ENCODE data around the gene TMC5. TPM values are rescaled to one million over a fixed set of nuclear protein-coding genes. Genes with fewer than 3 reads are reported as not detected.
"Not testable (repeated sequence)": the region's sequence is repeated elsewhere in the genome, so short reads cannot be mapped to it uniquely, and the experiment has no call there.

TMC5 gene
- total RNA-seq, 1 experiment from 2014 or later = not detected

DNA sequence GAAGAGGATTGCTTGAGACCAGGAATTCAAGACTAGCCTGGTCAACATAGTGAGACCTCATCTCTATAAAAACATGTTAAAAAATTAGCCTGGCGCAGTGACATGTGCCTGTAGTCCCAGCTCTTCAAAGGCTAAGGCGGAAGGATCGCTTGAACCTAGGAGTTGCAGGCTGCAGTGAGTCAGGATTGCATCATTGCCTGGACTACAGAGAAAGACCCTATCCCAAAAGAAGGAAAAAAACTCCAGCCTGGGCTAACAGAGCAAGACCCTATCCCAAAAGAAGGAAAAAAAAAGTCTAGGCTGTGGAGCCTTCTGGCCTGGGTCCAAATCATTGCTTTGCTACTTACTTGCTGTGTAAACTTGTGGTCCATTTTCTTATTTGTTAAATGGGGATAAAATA lies 111.0 kb downstream of the TMC5 start:
- H3K27ac ChIP-seq (ENCODE audit: low read length) = no peak overlapping the region
- no peaks in the 10 kb centered on the region for H3K9me2 ChIP-seq (replicated peaks; ENCODE audit: insufficient read depth, low read length)
- peaks cover 24% of the 10 kb centered on the region for H3K4me1 ChIP-seq (ENCODE audit: low read length)
- no peaks in the 10 kb centered on the region for H3K9me3 ChIP-seq (ENCODE audit: low read length)
- H3K4me2 ChIP-seq (ENCODE audit: low read depth, low read length, poor library complexity, severe bottlenecking) = no peak overlapping the region
- no peak overlapping the region for H3K9ac ChIP-seq (ENCODE audit: low read length)
- no peak overlapping the region for H2AFZ ChIP-seq (ENCODE audit: low read length)
- peaks cover 74% of the 10 kb centered on the region for H3K79me2 ChIP-seq (ENCODE audit: low read length)
- no peak for DNase-seq
- no peaks in the 10 kb centered on the region for H3K27me3 ChIP-seq (ENCODE audit: low read length)
- H4K20me1 ChIP-seq (ENCODE audit: insufficient read depth, low read depth, low read length) = no peaks in the 10 kb centered on the region
- no peak overlapping the region for H3K4me3 ChIP-seq (ENCODE audit: low read length)
- H3K36me3 ChIP-seq (ENCODE audit: insufficient read depth, low read length) = peaks cover 39% of the 10 kb centered on the region; the same call in 1 of the 2 replicates

GRCh38 chr16:19532601-19533000 lies 114.9 kb downstream of the TMC5 start:
- Histone ChIP-seq H3K4me3 (ENCODE audit: low read length) (no peak overlapping the region), H3K9me3 (ENCODE audit: low read length) (no peaks in the 10 kb centered on the region), H3K4me2 (ENCODE audit: low read depth, low read length, poor library complexity, severe bottlenecking) (no peak overlapping the region), H3K27me3 (ENCODE audit: low read length) (no peaks in the 10 kb centered on the region), H3K9ac (ENCODE audit: low read length) (no peak overlapping the region), H3K36me3 (ENCODE audit: insufficient read depth, low read length) (peaks cover 60% of the 10 kb centered on the region; the same call in 1 of the 2 replicates), H3K27ac (ENCODE audit: low read length) (no peak overlapping the region), H4K20me1 (ENCODE audit: insufficient read depth, low read depth, low read length) (no peaks in the 10 kb centered on the region), H3K79me2 (ENCODE audit: low read length) (peaks cover 50% of the 10 kb centered on the region), H3K4me1 (ENCODE audit: low read length) (no peaks in the 10 kb centered on the region), H3K9me2 (replicated peaks; ENCODE audit: insufficient read depth, low read length) (no peaks in the 10 kb centered on the region), H2AFZ (ENCODE audit: low read length) (no peak overlapping the region)
- DNase-seq = no peak

DNA sequence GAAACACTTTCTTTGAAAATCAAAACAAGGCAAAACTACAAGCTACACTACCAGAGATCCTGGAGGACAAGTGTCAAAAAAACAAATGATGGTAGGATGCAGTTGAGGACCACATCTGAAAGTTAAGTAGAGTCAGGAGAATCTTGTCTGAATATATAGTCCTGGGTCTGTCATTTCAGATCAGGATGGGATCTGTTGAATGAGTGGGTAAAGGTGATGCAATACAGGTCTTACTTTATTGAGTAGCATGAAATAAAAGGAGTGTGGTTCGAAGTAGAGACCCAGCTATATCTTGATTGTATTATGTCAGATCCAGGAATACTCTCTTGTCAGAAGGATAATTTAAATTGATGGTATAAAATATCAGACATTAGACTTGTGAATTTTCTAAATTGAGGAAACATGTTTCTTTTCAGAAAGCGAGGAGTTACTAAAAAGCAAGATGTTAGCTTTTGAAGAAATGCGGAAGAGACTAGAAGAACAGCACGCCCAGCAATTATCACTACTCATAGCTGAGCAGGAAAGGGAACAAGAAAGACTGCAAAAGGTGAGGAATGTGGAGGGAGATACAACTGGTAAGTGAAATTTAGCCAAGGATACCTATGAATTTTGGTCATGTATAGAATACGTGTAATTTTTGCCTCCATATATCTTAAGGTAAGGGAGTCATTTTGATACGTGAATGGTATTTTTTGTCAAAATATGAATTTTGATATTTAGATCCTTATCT lies 122.7 kb downstream of the TMC5 start:
- no peaks in the 10 kb centered on the region for H3K9me2 ChIP-seq (replicated peaks; ENCODE audit: insufficient read depth, low read length)
- H3K36me3 ChIP-seq (ENCODE audit: insufficient read depth, low read length) = peaks cover 47% of the 10 kb centered on the region; the same call in 1 of the 2 replicates
- H3K4me1 ChIP-seq (ENCODE audit: low read length) = no peaks in the 10 kb centered on the region
- H4K20me1 ChIP-seq (ENCODE audit: insufficient read depth, low read depth, low read length) = no peaks in the 10 kb centered on the region
- no peaks in the 10 kb centered on the region for H3K9me3 ChIP-seq (ENCODE audit: low read length)
- no peak overlapping the region for H2AFZ ChIP-seq (ENCODE audit: low read length)
- no peak overlapping the region for H3K27ac ChIP-seq (ENCODE audit: low read length)
- no peak overlapping the region for H3K4me2 ChIP-seq (ENCODE audit: low read depth, low read length, poor library complexity, severe bottlenecking)
- DNase-seq = no peak
- no peak overlapping the region for H3K4me3 ChIP-seq (ENCODE audit: low read length)
- no peak overlapping the region for H3K9ac ChIP-seq (ENCODE audit: low read length)
- no peaks in the 10 kb centered on the region for H3K27me3 ChIP-seq (ENCODE audit: low read length)
- peaks cover 5% of the 10 kb centered on the region; the same call in 1 of the 2 replicates for H3K79me2 ChIP-seq (ENCODE audit: low read length)

DNA sequence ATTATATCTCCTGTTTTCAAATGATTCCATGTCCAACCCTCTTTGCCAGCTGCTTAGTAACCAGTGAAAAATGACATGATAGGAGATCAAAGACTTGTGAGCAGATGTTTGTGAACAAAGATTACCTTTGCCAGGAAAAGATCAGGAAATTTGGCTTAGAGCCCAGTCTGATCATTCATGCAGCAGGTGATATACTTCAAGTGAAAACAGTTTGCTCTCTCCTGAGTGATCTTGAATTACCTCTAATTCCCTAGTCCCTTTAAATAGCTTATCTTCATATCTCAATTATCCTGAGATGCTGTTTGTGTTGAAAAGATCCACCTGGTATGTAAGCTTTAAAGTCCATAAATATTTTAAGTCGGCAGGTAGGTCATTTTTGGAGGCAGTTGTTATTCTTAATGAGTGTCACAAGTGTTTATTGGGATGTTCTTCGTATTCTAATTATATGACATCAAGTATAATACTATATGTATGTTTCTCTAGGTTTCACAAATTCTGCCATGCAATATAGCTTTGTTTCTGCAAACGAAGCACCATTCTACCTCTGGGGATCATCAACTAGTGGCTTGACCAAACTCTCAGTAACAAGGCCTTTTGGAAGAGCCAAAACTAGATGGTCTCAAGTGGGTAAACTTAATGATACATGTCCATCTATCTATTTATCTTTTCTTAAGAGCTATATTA lies 124.6 kb downstream of the TMC5 start:
- no peak overlapping the region for H2AFZ ChIP-seq (ENCODE audit: low read length)
- H3K27me3 ChIP-seq (ENCODE audit: low read length) = no peaks in the 10 kb centered on the region
- H3K9me3 ChIP-seq (ENCODE audit: low read length) = no peaks in the 10 kb centered on the region
- H3K4me1 ChIP-seq (ENCODE audit: low read length) = no peaks in the 10 kb centered on the region
- DNase-seq = no peak
- H3K27ac ChIP-seq (ENCODE audit: low read length) = no peak overlapping the region
- H3K9me2 ChIP-seq (replicated peaks; ENCODE audit: insufficient read depth, low read length) = no peaks in the 10 kb centered on the region
- H3K4me3 ChIP-seq (ENCODE audit: low read length) = no peak overlapping the region
- no peak overlapping the region for H3K4me2 ChIP-seq (ENCODE audit: low read depth, low read length, poor library complexity, severe bottlenecking)
- H3K36me3 ChIP-seq (ENCODE audit: insufficient read depth, low read length) = peaks cover 44% of the 10 kb centered on the region; the same call in 1 of the 2 replicates
- no peaks in the 10 kb centered on the region for H4K20me1 ChIP-seq (ENCODE audit: insufficient read depth, low read depth, low read length)
- H3K79me2 ChIP-seq (ENCODE audit: low read length) = no peaks in the 10 kb centered on the region
- H3K9ac ChIP-seq (ENCODE audit: low read length) = no peak overlapping the region

GRCh38 chr16:19543278-19543996 lies 125.8 kb downstream of the TMC5 start:
- not testable (repeated sequence) for H3K9ac ChIP-seq (ENCODE audit: low read length); H2AFZ ChIP-seq (ENCODE audit: low read length); H3K9me3 ChIP-seq (ENCODE audit: low read length); H3K4me3 ChIP-seq (ENCODE audit: low read length); H3K4me2 ChIP-seq (ENCODE audit: low read depth, low read length, poor library complexity, severe bottlenecking); H4K20me1 ChIP-seq (ENCODE audit: insufficient read depth, low read depth, low read length); H3K27me3 ChIP-seq (ENCODE audit: low read length); H3K4me1 ChIP-seq (ENCODE audit: low read length); DNase-seq; H3K79me2 ChIP-seq (ENCODE audit: low read length); H3K27ac ChIP-seq (ENCODE audit: low read length); H3K9me2 ChIP-seq (replicated peaks; ENCODE audit: insufficient read depth, low read length)
- peaks cover 52% of the 10 kb centered on the region; the same call in 1 of the 2 replicates for H3K36me3 ChIP-seq (ENCODE audit: insufficient read depth, low read length)

DNA sequence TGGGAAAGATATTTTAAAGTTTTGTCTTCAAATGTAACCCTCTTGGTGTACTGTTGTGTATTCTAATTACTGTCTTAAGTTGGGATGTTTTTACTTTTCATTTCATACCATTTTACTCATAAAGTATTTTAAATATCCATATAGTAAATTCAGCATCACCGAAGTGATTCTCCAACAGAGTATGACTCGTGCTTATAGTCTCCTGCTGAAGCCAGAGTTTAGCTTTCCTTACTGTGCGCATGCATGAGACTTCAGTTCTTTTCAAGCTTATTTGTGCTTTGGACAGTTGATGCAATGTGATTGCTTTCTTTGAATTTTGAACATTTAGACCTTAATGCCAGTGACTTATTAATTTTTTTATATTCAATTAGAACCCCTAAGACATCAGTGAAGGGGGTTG lies 130.5 kb downstream of the TMC5 start:
- Histone ChIP-seq H4K20me1 (ENCODE audit: insufficient read depth, low read depth, low read length) (no peaks in the 10 kb centered on the region), H3K9me3 (ENCODE audit: low read length) (no peaks in the 10 kb centered on the region), H3K27me3 (ENCODE audit: low read length) (no peaks in the 10 kb centered on the region), H3K79me2 (ENCODE audit: low read length) (no peaks in the 10 kb centered on the region), H3K9me2 (replicated peaks; ENCODE audit: insufficient read depth, low read length) (no peaks in the 10 kb centered on the region), H3K4me1 (ENCODE audit: low read length) (no peaks in the 10 kb centered on the region), H3K9ac (ENCODE audit: low read length) (no peak overlapping the region), H3K4me2 (ENCODE audit: low read depth, low read length, poor library complexity, severe bottlenecking) (no peak overlapping the region), H3K4me3 (ENCODE audit: low read length) (no peak overlapping the region), H3K36me3 (ENCODE audit: insufficient read depth, low read length) (peaks cover 46% of the 10 kb centered on the region; the same call in 1 of the 2 replicates), H2AFZ (ENCODE audit: low read length) (no peak overlapping the region), H3K27ac (ENCODE audit: low read length) (no peak overlapping the region)
- DNase-seq = no peak

Other genes starting within 250 kb of the TMC5 start
- gene SYT17, start 249.6 kb upstream of the TMC5 start, total RNA-seq (2014; rRNA removed; shearing (Covaris generic); ENCODE audit: low replicate concordance) = not detected in 2 replicates
- not detected in 2 replicates for gene CLEC19A, start 132.2 kb upstream of the TMC5 start, total RNA-seq (2014; rRNA removed; shearing (Covaris generic); ENCODE audit: low replicate concordance)
- 38.0 and 40.6 TPM in 2 replicates for gene GDE1, start 104.2 kb downstream of the TMC5 start, total RNA-seq (2014; rRNA removed; shearing (Covaris generic); ENCODE audit: low replicate concordance)
- gene CCP110, start 106.1 kb downstream of the TMC5 start, total RNA-seq (2014; rRNA removed; shearing (Covaris generic); ENCODE audit: low replicate concordance) = 16.0 and 30.1 TPM in 2 replicates
- 4.7 and 6.6 TPM in 2 replicates for gene VPS35L, start 137.8 kb downstream of the TMC5 start, total RNA-seq (2014; rRNA removed; shearing (Covaris generic); ENCODE audit: low replicate concordance)